B cell (primary cell): Measurements from ENCODE around the gene SPATA2. TPM values are rescaled to one million over a fixed set of nuclear protein-coding genes. Genes with fewer than 3 reads are reported as not detected.

Experiments
- ATAC-seq: fragments of 200-7000 bp; cut with Tn5 transposase; one replicate; pipeline ENCODE4 v1.10.0; 2021; ENCODE audit warnings: low read depth, mild to moderate bottlenecking, moderate number of reproducible peaks, moderate library complexity
- CTCF ChIA-PET: fragments of 350-600 bp; sonication (Branson Sonifier 250); formaldehyde crosslinking; loops from one replicate; lab custom pipeline; 2021; ENCODE audit warnings: antibody characterized with exemption, inconsistent platforms; lab: Charles Lee
- POLR2A ChIA-PET: fragments of 350-600 bp; sonication (Branson Sonifier 250); formaldehyde crosslinking; loops from one replicate; lab custom pipeline; 2021; ENCODE audit warnings: antibody characterized with exemption; lab: Charles Lee
- DNase-seq: peaks from one replicate; pipeline ENCODE4 v3.0.0; 2013
- H2AFZ ChIP-seq: 2 replicates; pipeline ENCODE4 v1.6.1; 2012; ENCODE audit warnings: mild to moderate bottlenecking, low read depth, low read length; ENCODE audit not compliant: insufficient read depth, poor library complexity, severe bottlenecking
- H3K27ac ChIP-seq, 2 donors: 1 replicate in 1 of 2; 2 replicates in 1 of 2; pipeline ENCODE4 v1.5.1; 2012 to 2013; ENCODE audit warnings: low read length in 2 of 2, mild to moderate bottlenecking in 2 of 2, moderate library complexity in 1 of 2
- H3K27me3 ChIP-seq, 4 experiments: fragments of 200-600 bp in 1 of 4; sonication (generic) in 1 of 4; replicated peaks in 1 of 4; 1 replicate in 2 of 4; 2 replicates in 2 of 4; pipeline versions ENCODE4 v1.6.1 to v1.7.0; 2013 to 2016; ENCODE audit warnings: low read length in 3 of 4, mild to moderate bottlenecking in 2 of 4, mixed read lengths in 1 of 4, moderate library complexity in 1 of 4; ENCODE audit not compliant: insufficient read depth in 4 of 4, control insufficient read depth in 3 of 4; ENCODE audit errors: control extremely low read depth in 1 of 4
- H3K36me3 ChIP-seq, 2 experiments: replicated peaks in 1 of 2; 1 replicate in 1 of 2; 2 replicates in 1 of 2; pipeline versions ENCODE4 v1.6.1 to v1.7.1; 2013; ENCODE audit warnings: low read length in 1 of 2; ENCODE audit not compliant: insufficient read depth in 2 of 2, control insufficient read depth in 1 of 2; ENCODE audit errors: control extremely low read depth in 1 of 2, extremely low read depth in 1 of 2
- H3K4me1 ChIP-seq, 2 donors: fragments of 200-600 bp in 1 of 2; sonication (generic) in 1 of 2; 1 replicate in 1 of 2; 2 replicates in 1 of 2; pipeline versions ENCODE4 v1.5.1 to v1.6.1; 2013 to 2017; ENCODE audit warnings: low read length in 2 of 2; ENCODE audit not compliant: control insufficient read depth in 2 of 2, insufficient read depth in 2 of 2
- H3K4me2 ChIP-seq: replicated peaks from 2 replicates; pipeline ENCODE3; 2012; ENCODE audit warnings: mild to moderate bottlenecking, low read depth, low read length; ENCODE audit not compliant: poor library complexity, severe bottlenecking
- H3K4me3 ChIP-seq, 5 experiments: fragments of 200-600 bp in 1 of 5; sonication (generic) in 1 of 5; 1 replicate in 3 of 5; 2 replicates in 2 of 5; pipeline versions ENCODE4 v1.5.1 to v1.7.0; 2011 to 2016; ENCODE audit warnings: low read length in 4 of 5, mild to moderate bottlenecking in 4 of 5, low read depth in 2 of 5, control low read depth in 1 of 5, moderate library complexity in 1 of 5; ENCODE audit not compliant: insufficient read depth in 1 of 5; ENCODE audit errors: control extremely low read depth in 1 of 5, extremely low read depth in 1 of 5
- H3K79me2 ChIP-seq: fragments of 200-600 bp; sonication (generic); one replicate; pipeline ENCODE4 v1.6.0; 2016; ENCODE audit warnings: low read length; ENCODE audit not compliant: control insufficient read depth, insufficient read depth
- H3K9ac ChIP-seq: fragments of 200-600 bp; sonication (generic); 2 replicates; pipeline ENCODE4 v1.6.1; 2017; ENCODE audit warnings: mild to moderate bottlenecking, low read length, moderate library complexity
- H3K9me3 ChIP-seq, 3 donors: one replicate each; pipeline versions ENCODE4 v1.6.1 to v1.7.1; 2013; ENCODE audit warnings: low read length in 2 of 3; ENCODE audit not compliant: control insufficient read depth in 2 of 3, insufficient read depth in 1 of 3; ENCODE audit errors: control extremely low read depth in 1 of 3
- H4K20me1 ChIP-seq: 2 replicates; pipeline ENCODE4 v1.6.0; 2012; ENCODE audit warnings: mild to moderate bottlenecking, low read length; ENCODE audit not compliant: insufficient read depth, control insufficient read depth, poor library complexity, severe bottlenecking
- H3K27ac Mint-ChIP-seq: one replicate; pipeline ENCODE4 v1.8.0; 2021; ENCODE audit warnings: mixed read lengths
- H3K27me3 Mint-ChIP-seq: one replicate; pipeline ENCODE4 v1.8.0; 2021; ENCODE audit warnings: mixed read lengths
- H3K4me1 Mint-ChIP-seq: one replicate; pipeline ENCODE4 v1.8.0; 2021; ENCODE audit warnings: mixed read lengths
- H3K4me3 Mint-ChIP-seq: one replicate; pipeline ENCODE4 v1.8.0; 2021; ENCODE audit warnings: mixed read lengths
- H3K9me3 Mint-ChIP-seq: one replicate; pipeline ENCODE4 v1.8.0; 2022; ENCODE audit warnings: mixed read lengths; ENCODE audit not compliant: insufficient read depth
- EZH2 ChIP-seq: IDR thresholded peaks from 2 replicates; pipeline ENCODE4 v1.6.1; 2012; ENCODE audit warnings: borderline replicate concordance, low read depth, mild to moderate bottlenecking, moderate library complexity, low read length; ENCODE audit not compliant: insufficient read depth, poor library complexity, severe bottlenecking
- WGBS: methylation state at CpG from one replicate; pipeline ENCODE4 v1.1.5; 2013; ENCODE audit warnings: missing lambda C conversion rate; ENCODE audit not compliant: insufficient coverage; 5-methylcytosine and 5-hydroxymethylcytosine counted together
- intact Hi-C: fragments of 100-400 bp; cut with micrococcal nuclease; formaldehyde crosslinking; loops from one replicate; pipeline ENCODE4 v1.10.0; 2022
- polyA plus RNA-seq: library from polyadenylated mRNA; depleted of rRNA; stranded (reverse); fragments of >200 nt; gene quantifications from 2 replicates; pipeline ENCODE4 v1.2.3, GENCODE V29; 2012
- total RNA-seq, 2 donors: library from RNA; stranded (reverse); fragments of 120-200 nt in 1 of 2; gene quantifications; 1 replicate in 1 of 2; 2 replicates in 1 of 2; pipeline versions ENCODE4 v1.2.3 to v1.2.4, GENCODE V29; 2013 to 2022
- TF ChIP-seq, protein P1 (sequence below): fragments of 200-600 bp; IDR thresholded peaks from one replicate; pipeline ENCODE4 v1.8.0; 2022; ENCODE audit warnings: antibody characterized with exemption, mild to moderate bottlenecking

Gene SPATA2
- total and polyA plus RNA-seq, 2 donors (not counting 1 experiment from before 2014, with no cell fraction given) = 10.7 to 20.0 TPM

DNA sequence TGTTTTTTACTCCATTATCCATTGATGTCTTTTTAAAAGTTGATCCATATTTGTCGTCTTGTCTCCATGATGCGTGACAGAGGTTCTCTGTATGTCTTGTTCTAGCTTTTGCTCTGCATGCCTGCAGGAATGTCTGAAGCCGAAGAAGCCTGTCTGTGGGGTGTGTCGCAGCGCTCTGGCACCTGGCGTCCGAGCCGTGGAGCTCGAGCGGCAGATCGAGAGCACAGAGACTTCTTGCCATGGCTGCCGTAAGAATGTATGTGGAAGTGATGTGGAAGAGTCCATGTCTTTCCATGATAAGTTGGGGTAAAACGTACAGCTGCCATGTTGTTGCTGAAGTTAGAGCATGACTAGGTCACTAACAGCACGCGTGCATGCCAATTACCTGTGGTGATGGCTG lies 26.1 kb upstream of the SPATA2 start:
- Histone ChIP-seq H3K4me3 (no peak overlapping the region), H3K4me1 (peaks cover 21 to 26% of the 10 kb centered on the region in 2 donors), H3K36me3 (peaks cover 12 to 48% of the 10 kb centered on the region in 2 experiments), H4K20me1 (peaks cover 84% of the 10 kb centered on the region), H3K79me2 (peaks cover 82% of the 10 kb centered on the region), H2AFZ (no peak overlapping the region), H3K27ac (no peak overlapping the region), H3K4me2 (no peak overlapping the region), H3K9me3 (no peaks in the 10 kb centered on the region), H3K27me3 (no peaks in the 10 kb centered on the region), H3K9ac (no peak overlapping the region)
- 98% methylated on average over 12 of the region's 15 CpGs for WGBS
- ChIA-PET CTCF (interaction anchor here (0.6 to 0.8 kb wide), 2 partner anchors 18 to 237 kb away, joined by 3 to 5 read pairs; no protein-coding TSS in a partner anchor), POLR2A (no interaction called here)
- no peaks in the 10 kb centered on the region for H3K9me3 Mint-ChIP-seq
- no peak overlapping the region for H3K4me3 Mint-ChIP-seq
- DNase-seq (no peak), ATAC-seq (no peak)
- no peaks in the 10 kb centered on the region for H3K27me3 Mint-ChIP-seq
- intact Hi-C loops = no loop called here
- H3K27ac Mint-ChIP-seq = peak overlapping the region; percentile 37
- TF ChIP-seq, protein P1, sequence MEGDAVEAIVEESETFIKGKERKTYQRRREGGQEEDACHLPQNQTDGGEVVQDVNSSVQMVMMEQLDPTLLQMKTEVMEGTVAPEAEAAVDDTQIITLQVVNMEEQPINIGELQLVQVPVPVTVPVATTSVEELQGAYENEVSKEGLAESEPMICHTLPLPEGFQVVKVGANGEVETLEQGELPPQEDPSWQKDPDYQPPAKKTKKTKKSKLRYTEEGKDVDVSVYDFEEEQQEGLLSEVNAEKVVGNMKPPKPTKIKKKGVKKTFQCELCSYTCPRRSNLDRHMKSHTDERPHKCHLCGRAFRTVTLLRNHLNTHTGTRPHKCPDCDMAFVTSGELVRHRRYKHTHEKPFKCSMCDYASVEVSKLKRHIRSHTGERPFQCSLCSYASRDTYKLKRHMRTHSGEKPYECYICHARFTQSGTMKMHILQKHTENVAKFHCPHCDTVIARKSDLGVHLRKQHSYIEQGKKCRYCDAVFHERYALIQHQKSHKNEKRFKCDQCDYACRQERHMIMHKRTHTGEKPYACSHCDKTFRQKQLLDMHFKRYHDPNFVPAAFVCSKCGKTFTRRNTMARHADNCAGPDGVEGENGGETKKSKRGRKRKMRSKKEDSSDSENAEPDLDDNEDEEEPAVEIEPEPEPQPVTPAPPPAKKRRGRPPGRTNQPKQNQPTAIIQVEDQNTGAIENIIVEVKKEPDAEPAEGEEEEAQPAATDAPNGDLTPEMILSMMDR = no peak
- no peak for TF ChIP-seq EZH2
- H3K4me1 Mint-ChIP-seq = peaks cover 45% of the 10 kb centered on the region
